Mucosa of descending colon (tissue), 3 donors: ENCODE measurements around the gene CTNNB1. TPM values are rescaled to one million over a fixed set of nuclear protein-coding genes. Genes with fewer than 3 reads are reported as not detected.
A peak's percentile ranks its signal among the peaks of the same experiment; 100 is the strongest.

Experiments used
- ATAC-seq: fragments of 200-7000 bp; cut with Tn5 transposase; one replicate; pipeline ENCODE4 v1.9.1; 2020; ENCODE audit warnings: mild to moderate bottlenecking, moderate library complexity
- DNase-seq, 3 donors: peaks; one replicate each; pipeline ENCODE4 v3.0.0-alpha.2; 2020
- H3K36me3 ChIP-seq: fragments of 200-600 bp; one replicate; pipeline ENCODE4 v1.8.0; 2021; ENCODE audit warnings: low read depth, mild to moderate bottlenecking
- H3K4me1 ChIP-seq: fragments of 200-600 bp; one replicate; pipeline ENCODE4 v1.8.0; 2021; ENCODE audit warnings: low read depth, mild to moderate bottlenecking
- H3K4me3 ChIP-seq: fragments of 200-600 bp; one replicate; pipeline ENCODE4 v1.8.0; 2021; ENCODE audit warnings: mild to moderate bottlenecking
- H3K9me3 ChIP-seq: fragments of 200-600 bp; one replicate; pipeline ENCODE4 v1.8.0; 2021; ENCODE audit warnings: mild to moderate bottlenecking
- CTCF ChIP-seq: fragments of 200-600 bp; IDR thresholded peaks from one replicate; pipeline ENCODE4 v1.8.0; 2022; ENCODE audit warnings: antibody characterized with exemption, mild to moderate bottlenecking
- intact Hi-C, 2 donors: fragments of 100-400 bp; cut with DNase I in 1 of 2; cut with micrococcal nuclease in 1 of 2; formaldehyde crosslinking; loops; one replicate each; pipeline versions ENCODE4 v1.11.0 to v1.11.1; 2022; cut with DNase I, micrococcal nuclease
- total RNA-seq, 3 donors: library from RNA; stranded (reverse); fragmentation: NEBNext Ultra II Directional in 2 of 3; extraction: Animal tissue kit (Norgen Biotek cat#: 25700) in 2 of 3; gene quantifications; one replicate each; pipeline versions ENCODE4 v1.2.1 to v1.2.4, GENCODE V29; 2021 to 2023
- donor health status: DM: no; HTN: no; CAD: no; lungs with moderate emphysema.
- donor health status: DM: no; HTN: no; CAD: no.
- donor health status: DM: no; HTN: yes; CAD: no.

The CTNNB1 gene
- total RNA-seq, 3 donors from 2014 or later, result 329 to 348 (median 342) TPM

GRCh38 chr3:41222501-41222900 is 23.2 kb downstream of the CTNNB1 start:
- H3K36me3 ChIP-seq, result peaks cover 7% of the 10 kb centered on the region
- DNase-seq (no peak), ATAC-seq (peak; percentile 76)
- TF ChIP-seq CTCF, result no peak
- peaks cover 26% of the 10 kb centered on the region for H3K4me1 ChIP-seq
- no peaks in the 10 kb centered on the region for H3K9me3 ChIP-seq
- intact Hi-C loops, result no loop called here
- H3K4me3 ChIP-seq, result no peak overlapping the region

- Histone ChIP-seq H3K9me3 (no peaks in the 10 kb centered on the region), H3K36me3 (peaks cover 7% of the 10 kb centered on the region), H3K4me1 (peaks cover 26% of the 10 kb centered on the region), H3K4me3 (no peak overlapping the region)
- intact Hi-C loops, result no loop called here
- no peak for TF ChIP-seq CTCF
- DNase-seq (no peak), ATAC-seq (no peak)
Observed at GRCh38 chr3:41223078-41223477, 23.8 kb downstream of the CTNNB1 start.

- no peaks in the 10 kb centered on the region for H3K9me3 ChIP-seq
- DNase-seq (no peak), ATAC-seq (no peak)
- peaks cover 26% of the 10 kb centered on the region for H3K4me1 ChIP-seq
- no peak overlapping the region for H3K4me3 ChIP-seq
- H3K36me3 ChIP-seq, result peaks cover 7% of the 10 kb centered on the region
- intact Hi-C loops, result no loop called here
- no peak for TF ChIP-seq CTCF
Observed at GRCh38 chr3:41223691-41224090, 24.4 kb downstream of the CTNNB1 start.

- peaks cover 25% of the 10 kb centered on the region for H3K4me1 ChIP-seq
- intact Hi-C loops, result no loop called here
- peaks cover 7% of the 10 kb centered on the region for H3K36me3 ChIP-seq
- H3K9me3 ChIP-seq, result no peaks in the 10 kb centered on the region
- no peak for DNase-seq
- TF ChIP-seq CTCF, result no peak
- no peak for ATAC-seq
- no peak overlapping the region for H3K4me3 ChIP-seq
Observed at GRCh38 chr3:41224120-41224806, 25.0 kb downstream of the CTNNB1 start.

GRCh38 chr3:41234823-41235721 is 35.8 kb downstream of the CTNNB1 start:
- no peak for TF ChIP-seq CTCF
- intact Hi-C loops, result no loop called here
- ATAC-seq (no peak), DNase-seq (no peak)
- Histone ChIP-seq H3K4me3 (no peak overlapping the region), H3K4me1 (no peaks in the 10 kb centered on the region), H3K9me3 (no peaks in the 10 kb centered on the region), H3K36me3 (peaks cover 23% of the 10 kb centered on the region)
